Placental epithelial cell (primary cell): ENCODE measurements around the gene RHBDD1. TPM values are rescaled to one million over a fixed set of nuclear protein-coding genes. Genes with fewer than 3 reads are reported as not detected.

Source experiments
- small RNA-seq: library from RNA; depleted of rRNA; stranded (forward); fragments of <200 nt; gene quantifications from one replicate; pipeline ENCODE3, GENCODE V24; 2012
- total RNA-seq: library from RNA; depleted of rRNA; stranded (reverse); fragments of >200 nt; gene quantifications from 2 replicates; pipeline ENCODE4 v1.2.3, GENCODE V29; 2012

RHBDD1 gene
- total RNA-seq = 18.5 and 27.4 TPM in 2 replicates

DNA sequence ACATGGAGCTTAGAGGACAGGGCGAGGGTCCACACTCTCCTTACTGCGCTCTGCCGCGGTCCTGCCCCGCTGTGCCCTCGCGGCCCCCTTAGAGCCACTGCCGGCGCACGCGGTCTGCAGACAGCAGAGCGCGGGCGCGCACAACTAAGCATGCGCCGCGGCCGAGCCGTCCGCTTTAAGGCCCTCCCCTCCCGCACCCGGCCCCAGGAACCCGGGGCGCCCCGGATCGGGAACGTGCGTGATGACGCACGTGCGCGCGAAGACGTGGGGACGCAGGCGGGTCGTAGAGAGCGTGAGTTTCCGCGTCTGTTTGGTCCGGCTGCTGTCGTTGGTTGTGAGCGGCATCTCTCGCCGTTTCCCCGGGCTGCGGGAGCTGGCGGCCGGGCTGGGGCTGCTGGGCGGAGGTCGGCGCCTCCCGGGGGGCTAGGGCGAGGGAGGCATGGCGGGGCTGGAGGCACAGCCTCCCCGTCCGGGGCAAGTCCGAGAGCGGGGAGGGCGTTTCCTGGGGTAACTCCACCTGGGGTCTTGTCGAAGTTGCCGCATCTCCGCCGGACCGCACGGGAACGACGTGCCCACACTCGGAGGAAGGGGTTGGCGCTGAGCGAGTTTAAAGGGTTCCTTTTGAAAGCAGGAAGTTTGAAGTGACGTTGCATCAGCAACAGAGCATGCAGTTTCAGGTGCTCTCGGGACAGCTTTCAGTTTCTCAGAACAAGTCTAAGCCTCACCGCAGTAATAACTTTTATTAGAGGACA lies at the start of gene RHBDD1:
Gene RHBDD1, plus strand, starts transcription at position 259 of the 752 bp plus-strand sequence. CDS start 28,640 bp downstream, outside the sequence.

DNA sequence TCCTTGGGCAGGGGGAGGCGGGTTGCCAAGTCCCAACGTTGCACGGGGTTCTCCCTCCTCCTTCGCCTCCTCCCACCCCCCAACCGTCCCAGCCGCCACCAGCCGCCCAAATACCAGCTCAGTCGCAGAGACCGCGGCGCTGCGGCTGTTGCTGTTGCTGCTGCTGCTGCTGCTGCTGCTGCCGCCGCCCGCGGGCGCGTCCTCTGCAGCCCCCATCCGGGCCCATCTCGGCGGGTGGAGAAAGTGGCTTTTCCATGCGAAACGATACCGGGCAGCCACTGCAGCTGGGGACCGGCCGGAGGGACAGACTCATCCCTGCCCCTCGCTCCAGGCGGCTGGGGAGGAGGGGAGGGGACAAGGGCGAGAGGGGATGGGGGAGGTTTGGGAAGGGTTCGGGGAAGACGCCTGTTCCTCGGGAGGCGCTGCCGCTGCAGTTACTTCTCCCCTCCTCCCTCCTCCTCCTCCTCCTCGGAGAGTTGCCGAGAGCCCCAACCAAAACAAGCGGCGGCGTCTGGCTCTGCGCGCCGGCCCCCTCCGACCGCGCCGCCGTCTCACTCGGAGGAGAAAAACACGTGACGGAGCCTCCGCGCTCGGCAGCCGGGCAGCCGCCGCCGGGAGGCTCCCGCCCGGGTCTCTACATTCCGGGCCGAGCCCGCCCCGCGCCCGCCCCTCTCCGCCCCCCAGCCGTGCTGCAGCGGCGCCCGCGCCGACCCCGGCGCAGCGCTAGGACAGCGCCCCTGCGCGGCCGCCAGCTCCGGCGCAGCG lies 36.5 kb upstream of the RHBDD1 start, which contains the start of gene IRS1:
Gene IRS1, minus strand, starts transcription at position 610 of the 765 bp plus-strand sequence. CDS start 1,082 bp downstream, outside the sequence.

Small RNA genes within 50 kb of the gene (small RNA-seq; reads per million reads assigned to genes)
- not detected for gene RF00554

Other genes starting within 250 kb of the RHBDD1 start
- 7.1 and 24.7 TPM in 2 replicates for gene IRS1, start 36.2 kb upstream of the RHBDD1 start, total RNA-seq